GM12878 (cell line): ENCODE results near the gene DIDO1. TPM values are rescaled to one million over a fixed set of nuclear protein-coding genes. Genes with fewer than 3 reads are reported as not detected.

ENCODE experiments used
- ATAC-seq: fragments of 200-7000 bp; cut with Tn5 transposase; 3 replicates; pipeline ENCODE4 v1.9.1; 2020; ENCODE audit warnings: mild to moderate bottlenecking, moderate library complexity
- BruUV-seq: library from RNA; stranded (reverse); fragments of 400-500 nt; replicated peaks from 2 replicates; lab custom pipeline; 2021; lab: Mats Ljungman, UMichigan
- CTCF ChIA-PET: fragments of 300-600 bp; sonication (Branson Sonifier 250); formaldehyde crosslinking; extraction: SDS; loops from one replicate; lab custom pipeline; 2021; ENCODE audit warnings: inconsistent platforms; lab: Yijun Ruan, JAX
- POLR2A ChIA-PET: fragments of 350-600 bp; formaldehyde crosslinking; extraction: SDS; loops from one replicate; lab custom pipeline; 2021; ENCODE audit warnings: inconsistent platforms; lab: Charles Lee
- RAD21 ChIA-PET: fragments of 300-600 bp; sonication (Branson Sonifier 250); formaldehyde crosslinking; loops from one replicate; lab custom pipeline; 2023; ENCODE audit warnings: antibody characterized with exemption; ENCODE audit not compliant: unreplicated experiment; lab: Charles Lee
- SMC1A ChIA-PET: fragments of 300-600 bp; sonication (Branson Sonifier 250); formaldehyde crosslinking; loops from one replicate; lab custom pipeline; 2023; ENCODE audit not compliant: unreplicated experiment, uncharacterized antibody; lab: Charles Lee
- DNase-seq: peaks from one replicate; pipeline ENCODE4 v3.0.0-alpha.2; 2011; ENCODE audit warnings: low read depth, low spot score
- FAIRE-seq: peaks from 3 replicates; lab custom pipeline; 2011; peaks lifted over from hg19 to GRCh38; lab: Jason Lieb, UNC
- H2AFZ ChIP-seq: 2 replicates; pipeline ENCODE4 v1.6.0; 2011; ENCODE audit warnings: low read depth, low read length, control low read depth; ENCODE audit not compliant: control insufficient read depth
- H3K27ac ChIP-seq: 2 replicates; pipeline ENCODE4 v1.5.1; 2011; ENCODE audit warnings: control low read depth; ENCODE audit not compliant: control insufficient read depth, insufficient read depth
- H3K27me3 ChIP-seq, 2 experiments: replicated peaks in 1 of 2; 2 replicates each; pipeline versions ENCODE4 v1.6.0 to v1.6.1; 2011; ENCODE audit warnings: low read length in 1 of 2; ENCODE audit not compliant: control insufficient read depth in 2 of 2, insufficient read depth in 2 of 2
- H3K36me3 ChIP-seq, 2 experiments: 2 replicates each; pipeline ENCODE4 v1.5.1; 2011; ENCODE audit warnings: low read length in 1 of 2; ENCODE audit not compliant: control insufficient read depth in 2 of 2, insufficient read depth in 2 of 2
- H3K4me1 ChIP-seq: 2 replicates; pipeline ENCODE4 v1.6.1; 2011; ENCODE audit warnings: mild to moderate bottlenecking, low read length, moderate library complexity, mixed read lengths; ENCODE audit not compliant: control insufficient read depth, insufficient read depth
- H3K4me2 ChIP-seq: 2 replicates; pipeline ENCODE4 v1.6.0; 2011; ENCODE audit warnings: control low read depth; ENCODE audit not compliant: control insufficient read depth, insufficient read depth
- H3K4me3 ChIP-seq: fragments of 200-600 bp; sonication (generic); 2 replicates; pipeline ENCODE4 v1.5.1; 2016
- H3K79me2 ChIP-seq: 2 replicates; pipeline ENCODE4 v1.6.0; 2011; ENCODE audit warnings: low read length; ENCODE audit not compliant: control insufficient read depth, insufficient read depth
- H3K9ac ChIP-seq: 2 replicates; pipeline ENCODE4 v1.8.0; 2011; ENCODE audit warnings: low read length, control low read depth, mixed read lengths; ENCODE audit not compliant: control insufficient read depth, insufficient read depth
- H3K9me3 ChIP-seq: replicated peaks from 3 replicates; pipeline ENCODE4 v1.5.1; 2011; ENCODE audit warnings: mild to moderate bottlenecking, low read length; ENCODE audit not compliant: control insufficient read depth, insufficient read depth
- H4K20me1 ChIP-seq: 2 replicates; pipeline ENCODE4 v1.6.0; 2011; ENCODE audit not compliant: control insufficient read depth, insufficient read depth
- CBX5 ChIP-seq: sonication (generic); IDR thresholded peaks from 2 replicates; pipeline ENCODE4 v1.6.1; 2016; ENCODE audit warnings: low read depth, moderate library complexity, mild to moderate bottlenecking, inconsistent platforms
- GATAD2B ChIP-seq: fragments of 450-650 bp; conservative IDR thresholded peaks from 2 replicates; pipeline ENCODE4 v1.6.1; 2017; ENCODE audit warnings: low read depth, mild to moderate bottlenecking, moderate library complexity
- HDGF ChIP-seq: fragments of 450-650 bp; IDR thresholded peaks from 2 replicates; pipeline ENCODE4 v1.6.1; 2016; ENCODE audit warnings: antibody characterized with exemption
- MXI1 ChIP-seq: fragments of 150-350 bp; IDR thresholded peaks from 2 replicates; pipeline ENCODE4 v1.6.1; 2011; ENCODE audit warnings: low read depth, mild to moderate bottlenecking, inconsistent platforms, low read length, improper control_type of control experiment
- TCF12 ChIP-seq: IDR thresholded peaks from 2 replicates; pipeline ENCODE4 v1.6.1; 2011; ENCODE audit warnings: low read depth, mild to moderate bottlenecking, low read length
- ZNF687 ChIP-seq: fragments of 450-650 bp; IDR thresholded peaks from 2 replicates; pipeline ENCODE4 v1.6.1; 2017; ENCODE audit warnings: mild to moderate bottlenecking, moderate library complexity
- WGBS: methylation state at CpG from one replicate; pipeline ENCODE4 v1.1.6; 2016; ENCODE audit warnings: low lambda C conversion rate; ENCODE audit not compliant: insufficient replicate concordance, insufficient coverage; ENCODE audit errors: missing lambda C conversion rate; 5-methylcytosine and 5-hydroxymethylcytosine counted together
- in situ Hi-C: fragments of 300-500 bp; cut with MboI; formaldehyde crosslinking; loops from 9 replicates; pipeline ENCODE4 v1.14.3; 2018; ENCODE audit warnings: mixed read lengths
- intact Hi-C: fragments of 100-400 bp; cut with micrococcal nuclease; formaldehyde crosslinking; loops from one replicate; pipeline ENCODE4 v1.14.2; 2022; ENCODE audit not compliant: unreplicated experiment
- polyA plus RNA-seq, 11 experiments: library from polyadenylated mRNA; depleted of rRNA in 4 of 11; unstranded in 6 of 11; stranded (reverse) in 5 of 11; fragments of >200 nt; fragmentation: Nextera tagmentation in 4 of 11; fragmentation: Illumina TruSeq in 1 of 11; extraction: Ambion mirVana in 4 of 11; extraction: Trizol in 1 of 11; gene quantifications; 1 replicate in 1 of 11; 2 replicates in 10 of 11; pipeline versions ENCODE4 v1.2.1 to v1.2.3, GENCODE V29; 2011 to 2016; ENCODE audit warnings: inconsistent platforms in 2 of 11, missing spikeins in 2 of 11, low read depth in 1 of 11
- total RNA-seq, 4 experiments: library from RNA; depleted of rRNA in 3 of 4; stranded (reverse); fragments of >200 nt in 3 of 4; fragmentation: Illumina TruSeq in 1 of 4; extraction: Trizol in 1 of 4; gene quantifications; 2 replicates each; pipeline versions ENCODE4 v1.2.1 to v1.2.3, GENCODE V29; 2013 to 2021

The DIDO1 gene
- total and polyA plus RNA-seq, 10 of the 15 experiments (the other 5 are each of a cell fraction or from before 2014, with no cell fraction given), result 5.5 to 56.4 (median 38.4) TPM

GRCh38 chr20:62840244-62841197 is 85.8 kb downstream of the DIDO1 start:
- POLR2A ChIA-PET, result no interaction called here
- peaks cover 6% of the 10 kb centered on the region for H3K4me1 ChIP-seq
- no peaks in the 10 kb centered on the region for H3K79me2 ChIP-seq
- FAIRE-seq, result no peak
- CTCF ChIA-PET, result no interaction called here
- no TSS peak for BruUV-seq
- no peak overlapping the region for H3K4me2 ChIP-seq
- no peaks in the 10 kb centered on the region for H3K36me3 ChIP-seq
- no peaks in the 10 kb centered on the region for H3K9me3 ChIP-seq
- no peaks in the 10 kb centered on the region; the same call in 1 of the 2 replicates for H4K20me1 ChIP-seq
- in situ Hi-C loops, result no loop called here
- H3K27ac ChIP-seq, result no peak overlapping the region
- WGBS, result 80% methylated on average over 45 of the region's 45 CpGs
- TF ChIP-seq GATAD2B, result no peak
- TF ChIP-seq, all 136 proteins: peak for 0
- Histone ChIP-seq H3K9ac (no peak overlapping the region), H2AFZ (no peak overlapping the region), H3K4me3 (no peak overlapping the region), H3K27me3 (no peaks in the 10 kb centered on the region; a peak in 1 of 4 replicates)
- intact Hi-C loops, result no loop called here
- SMC1A ChIA-PET, result no interaction called here
- RAD21 ChIA-PET, result no interaction called here
- ATAC-seq (no peak), DNase-seq (no peak)

GRCh38 chr20:62839816-62840215 is 86.5 kb downstream of the DIDO1 start:
- WGBS, result 78% methylated on average over 11 of the region's 11 CpGs
- H3K27me3 ChIP-seq, result peaks cover 0 to 3% of the 10 kb centered on the region in 2 experiments; a peak in 3 of 4 replicates
- H3K36me3 ChIP-seq, result no peaks in the 10 kb centered on the region
- no peak overlapping the region for H2AFZ ChIP-seq
- FAIRE-seq, result no peak
- ATAC-seq, result no peak
- CTCF ChIA-PET, result no interaction called here
- POLR2A ChIA-PET, result no interaction called here
- no TSS peak for BruUV-seq
- in situ Hi-C loops (no loop called here), intact Hi-C loops (no loop called here)
- H4K20me1 ChIP-seq, result no peaks in the 10 kb centered on the region
- peaks cover 6% of the 10 kb centered on the region for H3K4me1 ChIP-seq
- no peaks in the 10 kb centered on the region for H3K9me3 ChIP-seq
- RAD21 ChIA-PET, result no interaction called here
- SMC1A ChIA-PET, result no interaction called here
- no peak overlapping the region for H3K9ac ChIP-seq
- H3K79me2 ChIP-seq, result no peaks in the 10 kb centered on the region
- no peak overlapping the region for H3K4me3 ChIP-seq
- DNase-seq, result no peak
- H3K27ac ChIP-seq, result no peak overlapping the region
- no peak overlapping the region for H3K4me2 ChIP-seq
- no peak for TF ChIP-seq CBX5
- no peak for TF ChIP-seq MXI1
- TF ChIP-seq HDGF, result no peak
- TF ChIP-seq TCF12, result no peak
- no peak for TF ChIP-seq ZNF687
